Colonic mucosa (tissue), 4 donors: Measurements from ENCODE around the gene CLASP2. TPM values are rescaled to one million over a fixed set of nuclear protein-coding genes. Genes with fewer than 3 reads are reported as not detected.
"Not testable (repeated sequence)": the region's sequence is repeated elsewhere in the genome, so short reads cannot be mapped to it uniquely, and the experiment has no call there.

ENCODE experiments used
- DNase-seq: peaks from one replicate; pipeline ENCODE4 v3.0.0-alpha.2; 2020
- H3K27ac ChIP-seq: fragments of 200-600 bp; one replicate; pipeline ENCODE4 v1.8.0; 2021
- H3K27me3 ChIP-seq: fragments of 200-600 bp; one replicate; pipeline ENCODE4 v1.8.0; 2021
- H3K36me3 ChIP-seq: fragments of 200-600 bp; one replicate; pipeline ENCODE4 v1.8.0; 2021
- H3K4me1 ChIP-seq: fragments of 200-600 bp; one replicate; pipeline ENCODE4 v1.8.0; 2021; ENCODE audit warnings: mild to moderate bottlenecking
- H3K4me3 ChIP-seq: fragments of 200-600 bp; one replicate; pipeline ENCODE4 v1.8.0; 2021
- H3K9ac ChIP-seq, 2 donors: one replicate each; pipeline ENCODE4 v1.7.0; 2013; ENCODE audit warnings: control low read depth in 2 of 2, low read depth in 2 of 2, low read length in 2 of 2
- H3K9me3 ChIP-seq: fragments of 200-600 bp; one replicate; pipeline ENCODE4 v1.8.0; 2021
- CTCF ChIP-seq: fragments of 200-600 bp; IDR thresholded peaks from one replicate; pipeline ENCODE4 v1.8.0; 2022; ENCODE audit warnings: antibody characterized with exemption, mild to moderate bottlenecking
- intact Hi-C: fragments of 100-400 bp; cut with DNase I; formaldehyde crosslinking; loops from one replicate; pipeline ENCODE4 v1.14.1; 2022
- total RNA-seq, 2 donors: library from RNA; stranded (reverse); fragmentation: NEBNext Ultra II Directional in 1 of 2; extraction: Animal tissue kit (Norgen Biotek cat#: 25700) in 1 of 2; gene quantifications; one replicate each; pipeline ENCODE4 v1.2.1, GENCODE V29; 2021
- donor health status: healthy.
- donor health status: DM: no; HTN: no; CAD: no.
- donor health status: DM: no; HTN: no; CAD: no.

Gene CLASP2
- total RNA-seq, 2 donors from 2014 or later: 37.4 to 40.9 TPM

GRCh38 chr3:33453331-33453761 lies 264.7 kb downstream of the CLASP2 start:
- Histone ChIP-seq H3K36me3 (no peaks in the 10 kb centered on the region), H3K27ac (no peak overlapping the region), H3K4me3 (no peak overlapping the region), H3K27me3 (no peaks in the 10 kb centered on the region), H3K9me3 (no peaks in the 10 kb centered on the region), H3K4me1 (no peaks in the 10 kb centered on the region), H3K9ac (no peak overlapping the region)
- intact Hi-C loops: no loop called here
- DNase-seq: no peak
- TF ChIP-seq CTCF: no peak

- H3K36me3 ChIP-seq, H3K9me3 ChIP-seq, DNase-seq, intact Hi-C loops, H3K27ac ChIP-seq, H3K27me3 ChIP-seq, H3K4me1 ChIP-seq, H3K4me3 ChIP-seq, H3K9ac ChIP-seq: not testable (repeated sequence)
Observed at GRCh38 chr3:33451994-33452393, 266.1 kb downstream of the CLASP2 start.

- intact Hi-C loops: no loop called here
- H3K36me3 ChIP-seq: no peaks in the 10 kb centered on the region
Observed at GRCh38 chr3:33447958-33448357, 270.1 kb downstream of the CLASP2 start.

GRCh38 chr3:33447256-33447625 lies 270.8 kb downstream of the CLASP2 start:
- intact Hi-C loops, H3K9me3 ChIP-seq, H3K27ac ChIP-seq, H3K9ac ChIP-seq, H3K4me1 ChIP-seq, H3K27me3 ChIP-seq, H3K4me3 ChIP-seq, H3K36me3 ChIP-seq, DNase-seq: not testable (repeated sequence)

More at GRCh38 chr3:33447958-33448357, 270.1 kb downstream of the CLASP2 start:
- TF ChIP-seq CTCF: no peak
- H3K4me3 ChIP-seq: no peak overlapping the region
- H3K9ac ChIP-seq: no peak overlapping the region
- no peak for DNase-seq
- no peaks in the 10 kb centered on the region for H3K27me3 ChIP-seq
- H3K9me3 ChIP-seq: no peaks in the 10 kb centered on the region
- H3K4me1 ChIP-seq: no peaks in the 10 kb centered on the region
- no peak overlapping the region for H3K27ac ChIP-seq

Other genes with a start within 250 kb of the CLASP2 start
- 100 to 1,000 TPM; 388 to 492 TPM for gene PDCD6IP, start 80.4 kb upstream of the CLASP2 start, total RNA-seq